Liver (tissue), 9 donors: ENCODE data around the gene RANBP17. TPM values are rescaled to one million over a fixed set of nuclear protein-coding genes. Genes with fewer than 3 reads are reported as not detected.

Experiments
- DNase-seq: peaks from one replicate; pipeline ENCODE4 v3.0.0-alpha.2; 2017; ENCODE audit warnings: low spot score
- H3K27ac ChIP-seq, 2 donors: one replicate each; pipeline ENCODE4 v1.7.0; 2013; ENCODE audit warnings: inconsistent platforms in 2 of 2, low read length in 2 of 2, control low read depth in 1 of 2, low read depth in 1 of 2, mild to moderate bottlenecking in 1 of 2
- H3K27me3 ChIP-seq, 4 donors: one replicate each; pipeline versions ENCODE4 v1.6.1 to v1.7.0; 2013; ENCODE audit warnings: low read length in 3 of 4, inconsistent platforms in 1 of 4, mild to moderate bottlenecking in 1 of 4, moderate library complexity in 1 of 4; ENCODE audit not compliant: control insufficient read depth in 4 of 4, insufficient read depth in 4 of 4
- H3K36me3 ChIP-seq, 4 donors: one replicate each; pipeline versions ENCODE4 v1.6.1 to v1.7.0; 2013; ENCODE audit warnings: low read length in 3 of 4, mild to moderate bottlenecking in 3 of 4, low read depth in 1 of 4, moderate library complexity in 1 of 4; ENCODE audit not compliant: control insufficient read depth in 4 of 4, insufficient read depth in 3 of 4
- H3K4me1 ChIP-seq, 4 donors: one replicate each; pipeline versions ENCODE4 v1.6.1 to v1.7.0; 2013; ENCODE audit warnings: low read length in 3 of 4, mild to moderate bottlenecking in 3 of 4, moderate library complexity in 1 of 4; ENCODE audit not compliant: control insufficient read depth in 4 of 4, insufficient read depth in 4 of 4
- H3K4me3 ChIP-seq, 3 donors: one replicate each; pipeline versions ENCODE4 v1.6.1 to v1.7.0; 2013; ENCODE audit warnings: low read length in 3 of 3, control low read depth in 1 of 3, low read depth in 1 of 3, mild to moderate bottlenecking in 1 of 3
- H3K9ac ChIP-seq, 2 donors: one replicate each; pipeline ENCODE4 v1.7.0; 2013; ENCODE audit warnings: low read length in 2 of 2, mild to moderate bottlenecking in 2 of 2, moderate library complexity in 2 of 2, control low read depth in 1 of 2, low read depth in 1 of 2
- H3K9me3 ChIP-seq, 4 donors: one replicate each; pipeline versions ENCODE4 v1.6.1 to v1.7.0; 2013; ENCODE audit warnings: low read length in 3 of 4; ENCODE audit not compliant: control insufficient read depth in 4 of 4
- EGR1 ChIP-seq, 2 donors: IDR thresholded peaks; 2 replicates each; pipeline ENCODE4 v1.6.1; 2016 to 2018; ENCODE audit warnings: antibody characterized with exemption in 2 of 2, low read depth in 2 of 2
- FOXA1 ChIP-seq: IDR thresholded peaks from 2 replicates; pipeline ENCODE4 v1.6.1; 2016; ENCODE audit warnings: antibody characterized with exemption
- FOXA2 ChIP-seq: IDR thresholded peaks from 2 replicates; pipeline ENCODE4 v1.6.1; 2016; ENCODE audit warnings: antibody characterized with exemption
- GABPA ChIP-seq, 2 donors: IDR thresholded peaks in 1 of 2; conservative IDR thresholded peaks in 1 of 2; 2 replicates each; pipeline ENCODE4 v1.6.1; 2016; ENCODE audit warnings: antibody characterized with exemption in 2 of 2, mild to moderate bottlenecking in 1 of 2, moderate library complexity in 1 of 2
- HNF4A ChIP-seq, 2 donors: conservative IDR thresholded peaks; 2 replicates each; pipeline ENCODE4 v1.6.1; 2016; ENCODE audit warnings: antibody characterized with exemption in 2 of 2, mild to moderate bottlenecking in 2 of 2
- JUND ChIP-seq, 2 donors: IDR thresholded peaks; 2 replicates each; pipeline ENCODE4 v1.6.1; 2016; ENCODE audit warnings: antibody characterized with exemption in 2 of 2
- MAX ChIP-seq: IDR thresholded peaks from 2 replicates; pipeline ENCODE4 v1.6.1; 2016; ENCODE audit warnings: antibody characterized with exemption
- NR2F2 ChIP-seq: IDR thresholded peaks from 2 replicates; pipeline ENCODE4 v1.6.1; 2016; ENCODE audit warnings: antibody characterized with exemption
- RXRA ChIP-seq, 2 donors: IDR thresholded peaks; 2 replicates each; pipeline ENCODE4 v1.6.1; 2017 to 2018; ENCODE audit warnings: antibody characterized with exemption in 2 of 2, mild to moderate bottlenecking in 1 of 2
- SP1 ChIP-seq: IDR thresholded peaks from 2 replicates; pipeline ENCODE4 v1.6.1; 2018; ENCODE audit warnings: antibody characterized with exemption, mild to moderate bottlenecking
- TAF1 ChIP-seq: conservative IDR thresholded peaks from 2 replicates; pipeline ENCODE4 v1.6.1; 2016; ENCODE audit warnings: antibody characterized with exemption, mild to moderate bottlenecking
- YY1 ChIP-seq: IDR thresholded peaks from 2 replicates; pipeline ENCODE4 v1.6.1; 2016; ENCODE audit warnings: antibody characterized with exemption, mild to moderate bottlenecking
- WGBS: extraction: QIAGEN DNeasy Blood & Tissue Kit; methylation state at CpG from one replicate; pipeline ENCODE4 v1.1.7; 2013; 5-methylcytosine and 5-hydroxymethylcytosine counted together
- polyA plus RNA-seq, 2 donors: library from polyadenylated mRNA; stranded (reverse) in 1 of 2; unstranded in 1 of 2; fragments of 200-250 nt in 1 of 2; fragments of >200 nt in 1 of 2; fragmentation: Nextera tagmentation in 1 of 2; extraction: Ambion mirVana in 1 of 2; gene quantifications; one replicate each; pipeline versions ENCODE4 v1.2.1 to v1.2.3, GENCODE V29; 2013 to 2015
- total RNA-seq, 2 donors: library from RNA; depleted of rRNA; stranded (reverse); fragments of >200 nt; gene quantifications; one replicate each; pipeline ENCODE4 v1.2.3, GENCODE V29; 2014
- TF ChIP-seq, protein P1 (sequence below): fragments of 150-350 bp; IDR thresholded peaks from 2 replicates; pipeline ENCODE4 v1.5.1; 2017; ENCODE audit warnings: improper control_type of control experiment, low read depth, low read length; ENCODE audit not compliant: missing input control
- TF ChIP-seq, protein P2 (sequence below): IDR thresholded peaks from 2 replicates; pipeline ENCODE4 v1.6.1; 2016; ENCODE audit warnings: antibody characterized with exemption, mild to moderate bottlenecking
- donor health status: healthy.
- donor health status: healthy.
- donor health status: healthy.
- donor health status: healthy.
- donor health status: healthy.

RANBP17 gene
- total and polyA plus RNA-seq, 4 donors, result 0.83 to 10.8 (median 7.9) TPM

DNA sequence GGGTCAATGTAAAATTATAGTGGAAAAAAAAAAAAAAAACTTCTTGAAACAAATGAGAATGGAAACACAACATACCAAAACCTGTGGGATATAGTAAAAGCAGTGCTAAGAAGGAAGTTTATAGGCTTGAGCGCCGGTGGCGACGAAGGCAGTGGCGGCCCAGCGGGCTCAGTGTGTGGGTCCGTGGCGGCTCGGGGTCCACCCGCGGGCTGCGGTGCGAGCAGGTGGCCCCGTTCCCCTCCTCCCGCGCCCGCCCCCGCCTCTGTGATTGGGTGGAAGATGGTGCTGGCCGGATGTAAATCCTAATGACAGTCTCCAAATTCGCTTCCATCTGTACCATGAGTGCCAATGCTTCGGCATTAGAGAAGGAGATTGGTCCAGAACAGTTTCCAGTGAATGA, 389.7 kb downstream of the RANBP17 start:
- DNase-seq, result no peak
- 96% methylated on average over 21 of the region's 21 CpGs for WGBS
- TF ChIP-seq, protein P1, sequence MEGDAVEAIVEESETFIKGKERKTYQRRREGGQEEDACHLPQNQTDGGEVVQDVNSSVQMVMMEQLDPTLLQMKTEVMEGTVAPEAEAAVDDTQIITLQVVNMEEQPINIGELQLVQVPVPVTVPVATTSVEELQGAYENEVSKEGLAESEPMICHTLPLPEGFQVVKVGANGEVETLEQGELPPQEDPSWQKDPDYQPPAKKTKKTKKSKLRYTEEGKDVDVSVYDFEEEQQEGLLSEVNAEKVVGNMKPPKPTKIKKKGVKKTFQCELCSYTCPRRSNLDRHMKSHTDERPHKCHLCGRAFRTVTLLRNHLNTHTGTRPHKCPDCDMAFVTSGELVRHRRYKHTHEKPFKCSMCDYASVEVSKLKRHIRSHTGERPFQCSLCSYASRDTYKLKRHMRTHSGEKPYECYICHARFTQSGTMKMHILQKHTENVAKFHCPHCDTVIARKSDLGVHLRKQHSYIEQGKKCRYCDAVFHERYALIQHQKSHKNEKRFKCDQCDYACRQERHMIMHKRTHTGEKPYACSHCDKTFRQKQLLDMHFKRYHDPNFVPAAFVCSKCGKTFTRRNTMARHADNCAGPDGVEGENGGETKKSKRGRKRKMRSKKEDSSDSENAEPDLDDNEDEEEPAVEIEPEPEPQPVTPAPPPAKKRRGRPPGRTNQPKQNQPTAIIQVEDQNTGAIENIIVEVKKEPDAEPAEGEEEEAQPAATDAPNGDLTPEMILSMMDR, result no peak
- no peak for TF ChIP-seq FOXA2
- TF ChIP-seq TAF1, result no peak
- no peak for TF ChIP-seq FOXA1
- no peak for TF ChIP-seq HNF4A (conservative IDR thresholded peaks at IDR 0.05)
- no peak for TF ChIP-seq MAX
- no peak for TF ChIP-seq SP1
- no peak for TF ChIP-seq NR2F2
- TF ChIP-seq, protein P2, sequence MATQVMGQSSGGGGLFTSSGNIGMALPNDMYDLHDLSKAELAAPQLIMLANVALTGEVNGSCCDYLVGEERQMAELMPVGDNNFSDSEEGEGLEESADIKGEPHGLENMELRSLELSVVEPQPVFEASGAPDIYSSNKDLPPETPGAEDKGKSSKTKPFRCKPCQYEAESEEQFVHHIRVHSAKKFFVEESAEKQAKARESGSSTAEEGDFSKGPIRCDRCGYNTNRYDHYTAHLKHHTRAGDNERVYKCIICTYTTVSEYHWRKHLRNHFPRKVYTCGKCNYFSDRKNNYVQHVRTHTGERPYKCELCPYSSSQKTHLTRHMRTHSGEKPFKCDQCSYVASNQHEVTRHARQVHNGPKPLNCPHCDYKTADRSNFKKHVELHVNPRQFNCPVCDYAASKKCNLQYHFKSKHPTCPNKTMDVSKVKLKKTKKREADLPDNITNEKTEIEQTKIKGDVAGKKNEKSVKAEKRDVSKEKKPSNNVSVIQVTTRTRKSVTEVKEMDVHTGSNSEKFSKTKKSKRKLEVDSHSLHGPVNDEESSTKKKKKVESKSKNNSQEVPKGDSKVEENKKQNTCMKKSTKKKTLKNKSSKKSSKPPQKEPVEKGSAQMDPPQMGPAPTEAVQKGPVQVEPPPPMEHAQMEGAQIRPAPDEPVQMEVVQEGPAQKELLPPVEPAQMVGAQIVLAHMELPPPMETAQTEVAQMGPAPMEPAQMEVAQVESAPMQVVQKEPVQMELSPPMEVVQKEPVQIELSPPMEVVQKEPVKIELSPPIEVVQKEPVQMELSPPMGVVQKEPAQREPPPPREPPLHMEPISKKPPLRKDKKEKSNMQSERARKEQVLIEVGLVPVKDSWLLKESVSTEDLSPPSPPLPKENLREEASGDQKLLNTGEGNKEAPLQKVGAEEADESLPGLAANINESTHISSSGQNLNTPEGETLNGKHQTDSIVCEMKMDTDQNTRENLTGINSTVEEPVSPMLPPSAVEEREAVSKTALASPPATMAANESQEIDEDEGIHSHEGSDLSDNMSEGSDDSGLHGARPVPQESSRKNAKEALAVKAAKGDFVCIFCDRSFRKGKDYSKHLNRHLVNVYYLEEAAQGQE, result no peak
- TF ChIP-seq JUND (IDR thresholded peaks at IDR 0.05), result no peak
- no peak for TF ChIP-seq YY1
- no peak for TF ChIP-seq GABPA (IDR thresholded peaks at IDR 0.05 in 1 of 2, conservative IDR thresholded peaks at IDR 0.05 in 1 of 2)
- TF ChIP-seq RXRA (IDR thresholded peaks at IDR 0.05), result no peak
- no peak for TF ChIP-seq EGR1 (IDR thresholded peaks at IDR 0.05; ENCODE audit: low read depth in 2 of 2)

GRCh38 chr5:171252674-171253073, 390.9 kb downstream of the RANBP17 start:
- no peaks in the 10 kb centered on the region for H3K36me3 ChIP-seq
- no peak overlapping the region for H3K4me3 ChIP-seq
- no peak for TF ChIP-seq RXRA (IDR thresholded peaks at IDR 0.05)
- WGBS, result 94% methylated on average over 6 of the region's 6 CpGs
- peaks cover 0 to 5% (median 4%) of the 10 kb centered on the region in 4 donors for H3K9me3 ChIP-seq
- no peak overlapping the region for H3K9ac ChIP-seq
- no peaks in the 10 kb centered on the region for H3K4me1 ChIP-seq
- H3K27me3 ChIP-seq, result no peaks in the 10 kb centered on the region
- no peak for DNase-seq
- H3K27ac ChIP-seq, result no peak overlapping the region

More for the DNA sequence above, 389.7 kb downstream of the RANBP17 start:
- Histone ChIP-seq H3K4me1 (no peaks in the 10 kb centered on the region), H3K27me3 (no peaks in the 10 kb centered on the region), H3K4me3 (no peak overlapping the region), H3K9me3 (peaks cover 0 to 5% (median 4%) of the 10 kb centered on the region in 4 donors), H3K36me3 (no peaks in the 10 kb centered on the region), H3K27ac (no peak overlapping the region), H3K9ac (no peak overlapping the region)
